ENCODE results near the gene MAGI3.

Gene MAGI3

GRCh38 chr1:113380075-113380474, 10.2 kb upstream of the MAGI3 start:
- Histone ChIP-seq H3K27me3 (ENCODE audit: insufficient read depth, low read length) (no peaks in the 10 kb centered on the region), H2AFZ (ENCODE audit: low read length) (no peak overlapping the region), H3K27ac (ENCODE audit: low read depth, low read length, poor library complexity, severe bottlenecking) (no peak overlapping the region), H3K4me3 (ENCODE audit: low read depth, low read length, poor library complexity, severe bottlenecking) (no peak overlapping the region), H3K9me3 (ENCODE audit: low read length) (no peaks in the 10 kb centered on the region), H3K4me2 (ENCODE audit: low read length) (no peak overlapping the region), H3K36me3 (ENCODE audit: insufficient read depth, low read length) (no peaks in the 10 kb centered on the region), H3K9me2 (ENCODE audit: low read depth, low read length) (no peaks in the 10 kb centered on the region), H3F3A (ENCODE audit: insufficient read depth, low read length) (no peaks in the 10 kb centered on the region), H3K79me2 (ENCODE audit: insufficient read depth, low read length) (no peaks in the 10 kb centered on the region), H3K4me1 (ENCODE audit: insufficient read depth, low read length, severe bottlenecking) (no peaks in the 10 kb centered on the region), H3K9ac (ENCODE audit: low read length) (no peak overlapping the region), H4K20me1 (ENCODE audit: insufficient read depth, low read length) (no peaks in the 10 kb centered on the region)
- no peak for TF ChIP-seq EZH2 (IDR thresholded peaks at IDR 0.05; ENCODE audit: borderline replicate concordance, low read length)
- no peak for TF ChIP-seq CTCF (IDR thresholded peaks at IDR 0.05; ENCODE audit: low read length)

GRCh38 chr1:113388017-113388620, 2.2 kb upstream of the MAGI3 start:
- Histone ChIP-seq H3K4me1 (ENCODE audit: insufficient read depth, low read length, severe bottlenecking) (peaks cover 11% of the 10 kb centered on the region), H3K9me2 (ENCODE audit: low read depth, low read length) (no peaks in the 10 kb centered on the region), H3F3A (ENCODE audit: insufficient read depth, low read length) (no peaks in the 10 kb centered on the region), H4K20me1 (ENCODE audit: insufficient read depth, low read length) (no peaks in the 10 kb centered on the region), H3K27ac (ENCODE audit: low read depth, low read length, poor library complexity, severe bottlenecking) (no peak overlapping the region), H3K9ac (ENCODE audit: low read length) (no peak overlapping the region), H3K4me2 (ENCODE audit: low read length) (no peak overlapping the region), H3K36me3 (ENCODE audit: insufficient read depth, low read length) (no peaks in the 10 kb centered on the region), H2AFZ (ENCODE audit: low read length) (no peak overlapping the region), H3K9me3 (ENCODE audit: low read length) (no peaks in the 10 kb centered on the region), H3K79me2 (ENCODE audit: insufficient read depth, low read length) (no peaks in the 10 kb centered on the region), H3K4me3 (ENCODE audit: low read depth, low read length, poor library complexity, severe bottlenecking) (no peak overlapping the region), H3K27me3 (ENCODE audit: insufficient read depth, low read length) (peaks cover 5% of the 10 kb centered on the region; the same call in 1 of the 2 replicates)
- no peak for TF ChIP-seq CTCF (IDR thresholded peaks at IDR 0.05; ENCODE audit: low read length)
- no peak for TF ChIP-seq EZH2 (IDR thresholded peaks at IDR 0.05; ENCODE audit: borderline replicate concordance, low read length)

GRCh38 chr1:113388621-113389358, 1.5 kb upstream of the MAGI3 start:
- no peaks in the 10 kb centered on the region for H4K20me1 ChIP-seq (ENCODE audit: insufficient read depth, low read length)
- no peak overlapping the region for H2AFZ ChIP-seq (ENCODE audit: low read length)
- no peak overlapping the region for H3K4me2 ChIP-seq (ENCODE audit: low read length)
- H3K79me2 ChIP-seq (ENCODE audit: insufficient read depth, low read length): no peaks in the 10 kb centered on the region
- no peak for TF ChIP-seq CTCF (IDR thresholded peaks at IDR 0.05; ENCODE audit: low read length)
- TF ChIP-seq EZH2 (IDR thresholded peaks at IDR 0.05; ENCODE audit: borderline replicate concordance, low read length): no peak
- no peaks in the 10 kb centered on the region for H3K9me2 ChIP-seq (ENCODE audit: low read depth, low read length)
- no peaks in the 10 kb centered on the region for H3F3A ChIP-seq (ENCODE audit: insufficient read depth, low read length)
- H3K4me3 ChIP-seq (ENCODE audit: low read depth, low read length, poor library complexity, severe bottlenecking): no peak overlapping the region
- no peaks in the 10 kb centered on the region for H3K9me3 ChIP-seq (ENCODE audit: low read length)
- H3K4me1 ChIP-seq (ENCODE audit: insufficient read depth, low read length, severe bottlenecking): peaks cover 11% of the 10 kb centered on the region
- H3K9ac ChIP-seq (ENCODE audit: low read length): no peak overlapping the region
- H3K27me3 ChIP-seq (ENCODE audit: insufficient read depth, low read length): peaks cover 5% of the 10 kb centered on the region; the same call in 1 of the 2 replicates
- no peak overlapping the region for H3K27ac ChIP-seq (ENCODE audit: low read depth, low read length, poor library complexity, severe bottlenecking)
- H3K36me3 ChIP-seq (ENCODE audit: insufficient read depth, low read length): no peaks in the 10 kb centered on the region

All from OCI-LY1 (cell line).